Left cardiac atrium (tissue), 4 donors: ENCODE measurements around the gene USP36. TPM values are rescaled to one million over a fixed set of nuclear protein-coding genes. Genes with fewer than 3 reads are reported as not detected.
"Not testable (repeated sequence)": the region's sequence is repeated elsewhere in the genome, so short reads cannot be mapped to it uniquely, and the experiment has no call there.

Source experiments
- ATAC-seq, 2 donors: fragments of 200-7000 bp; cut with Tn5 transposase; one replicate each; pipeline ENCODE4 v1.9.1; 2020; ENCODE audit warnings: mild to moderate bottlenecking in 2 of 2, moderate library complexity in 2 of 2
- DNase-seq: peaks from one replicate; pipeline ENCODE4 v3.0.0-alpha.2; 2020
- intact Hi-C, 2 donors: fragments of 100-400 bp; cut with DNase I; formaldehyde crosslinking; loops; one replicate each; pipeline versions ENCODE4 v1.14.1 to v1.15.1; 2022 to 2023
- total RNA-seq, 2 donors: library from RNA; stranded (reverse); fragmentation: NEBNext Ultra II Directional; extraction: Animal tissue kit (Norgen Biotek cat#: 25700); gene quantifications; one replicate each; pipeline ENCODE4 v1.2.1, GENCODE V29; 2021
- donor health status: DM: no; HTN: yes; CAD: no.
- donor health status: DM: no; HTN: yes; CAD: no; lungs with severe emphysema.
- donor health status: DM: yes; HTN: yes; CAD: no.
- donor health status: Dilated cardiomyopathy.

The USP36 gene
- total RNA-seq, 2 donors from 2014 or later = 28.1 to 48.1 TPM

DNA sequence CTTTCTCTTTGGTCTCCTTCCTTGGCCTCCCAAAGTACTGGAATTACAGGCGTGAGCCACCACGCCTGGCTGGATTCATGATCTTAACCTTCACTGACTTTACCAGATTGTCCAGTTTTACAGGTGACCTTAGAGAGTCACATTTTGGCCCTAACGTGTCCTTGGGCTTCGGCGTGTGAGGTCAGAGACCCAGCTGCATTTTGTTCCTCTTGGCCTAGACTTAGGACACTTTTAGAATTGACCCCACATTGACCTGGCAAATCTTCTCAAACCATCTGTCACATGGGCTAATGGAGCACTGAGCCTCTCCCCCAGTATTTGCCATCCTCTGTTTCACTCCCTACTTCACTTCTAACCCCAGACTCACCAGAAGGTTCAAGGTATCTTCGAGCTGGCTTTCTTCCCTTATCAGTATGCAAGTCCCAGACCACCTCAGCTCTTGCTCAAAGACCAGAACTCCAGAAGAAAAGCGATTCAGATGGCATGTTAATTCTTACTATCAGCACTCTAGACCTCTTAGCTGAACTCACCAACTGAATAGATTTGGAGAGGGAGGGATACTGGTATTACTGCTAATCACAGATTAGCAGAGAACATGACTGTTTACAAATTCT is 56.8 kb downstream of the USP36 start:
- DNase-seq (no peak), ATAC-seq (no peak)
- intact Hi-C loops = no loop called here

GRCh38 chr17:78781893-78782304 is 58.7 kb downstream of the USP36 start, which contains the start of gene CYTH1:
Gene CYTH1 (minus strand): TSS chr17:78782273. CDS start chr17:78782223, 50 bp downstream.
- DNase-seq (no peak), ATAC-seq (no peak)
- intact Hi-C loops = no loop called here

- intact Hi-C loops = no loop called here
- peak; percentile 67 for DNase-seq
- ATAC-seq = peak; percentile 16 to 36
These were observed 59.3 kb downstream of the USP36 start for GRCh38 chr17:78781104-78781892.

- DNase-seq (no peak), ATAC-seq (no peak)
- intact Hi-C loops = no loop called here
These were observed 60.3 kb downstream of the USP36 start for GRCh38 chr17:78780335-78780734.

DNA sequence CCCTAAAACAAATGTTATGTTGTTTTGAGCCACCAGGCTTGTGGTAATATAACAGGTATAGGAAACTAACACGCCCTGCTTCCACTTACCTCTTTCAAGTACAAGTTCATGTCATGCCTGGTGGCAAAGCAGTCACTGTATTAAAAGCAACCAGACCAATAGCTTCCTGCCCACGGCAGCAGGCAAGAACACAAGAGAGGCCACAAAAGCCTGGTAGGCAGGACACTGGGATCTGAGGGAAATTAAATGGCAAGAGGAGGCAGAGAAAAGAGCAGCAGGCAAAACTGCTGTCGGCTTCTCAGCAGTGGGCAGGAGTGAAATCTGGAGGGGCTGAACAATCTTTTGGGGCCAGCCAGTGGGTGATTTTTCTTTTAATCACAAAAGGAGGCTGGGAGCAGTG is 60.8 kb downstream of the USP36 start:
- ATAC-seq (no peak), DNase-seq (no peak)
- intact Hi-C loops = no loop called here

DNA sequence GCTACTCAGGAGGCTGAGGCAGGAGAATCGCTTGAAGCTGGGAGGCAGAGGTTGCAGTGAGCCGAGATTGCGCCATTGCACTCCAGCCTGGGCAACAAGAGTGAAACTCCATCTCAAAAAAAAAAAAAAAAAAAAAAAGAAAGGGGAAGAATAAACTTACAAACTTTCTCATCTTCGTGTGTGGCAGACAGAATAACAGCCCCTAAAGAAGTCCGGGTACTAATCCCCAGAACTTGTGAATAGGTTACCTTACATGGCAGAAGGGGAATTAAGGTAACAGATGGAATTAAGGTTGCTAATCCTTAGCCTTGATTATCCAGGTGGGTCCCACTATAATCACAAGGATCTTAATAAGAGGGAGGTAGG is 61.3 kb downstream of the USP36 start:
- ATAC-seq, intact Hi-C loops: not testable (repeated sequence)

GRCh38 chr17:78777881-78778280 is 62.7 kb downstream of the USP36 start:
- no peak for DNase-seq
- intact Hi-C loops = no loop called here
- no peak for ATAC-seq

More for the DNA sequence above, 61.3 kb downstream of the USP36 start:
- DNase-seq = not testable (repeated sequence)

DNA sequence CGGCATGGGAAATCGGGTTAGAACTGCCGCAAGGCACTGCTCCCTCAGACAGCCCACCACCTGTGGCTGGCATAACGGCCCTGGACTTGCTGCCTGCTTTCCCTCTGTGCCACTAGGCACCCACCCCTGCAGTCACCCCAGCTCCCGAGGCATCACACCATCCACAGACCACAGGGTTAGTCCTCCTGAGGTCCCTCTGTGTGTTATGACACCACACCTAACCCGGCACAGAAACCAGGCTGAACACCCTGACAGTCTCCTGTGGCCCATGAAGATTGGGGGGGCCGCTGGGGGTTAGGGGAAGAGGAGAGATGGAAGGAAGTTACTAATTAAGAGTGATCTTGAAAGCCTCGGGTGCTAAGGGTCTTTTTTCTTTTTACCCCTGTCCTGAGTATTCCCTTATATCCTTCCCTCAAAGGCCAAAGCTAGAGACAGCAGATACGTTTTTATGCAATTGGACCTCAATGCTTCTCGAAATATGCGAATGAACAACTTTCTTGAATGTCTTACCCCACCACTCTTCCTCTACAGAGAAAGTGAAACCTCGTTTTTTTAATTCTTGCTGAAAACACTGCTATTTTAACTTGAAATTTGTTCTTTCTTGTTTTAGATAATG is 65.5 kb downstream of the USP36 start:
- DNase-seq = no peak
- ATAC-seq = peak; percentile 16 to 43
- intact Hi-C loops = no loop called here

DNA sequence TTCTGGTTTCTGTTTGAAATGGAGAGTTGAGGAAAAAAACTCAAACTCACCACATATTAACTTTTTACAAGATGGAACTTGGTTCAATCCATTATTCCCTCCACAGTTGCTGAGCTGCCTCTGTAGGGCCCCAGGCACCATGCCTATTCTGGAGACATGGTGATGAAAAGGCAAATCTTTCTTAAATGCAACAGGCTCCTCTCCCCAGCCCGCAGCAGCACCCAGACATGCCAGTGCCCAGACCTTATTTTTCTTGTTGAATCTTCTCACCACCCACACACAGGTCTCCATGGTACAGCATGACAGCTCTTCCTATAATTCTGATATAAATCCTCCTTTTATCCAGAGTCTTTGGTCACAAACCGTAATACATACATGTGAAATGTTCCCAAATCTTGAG is 66.2 kb downstream of the USP36 start:
- DNase-seq = no peak
- peak; percentile 28 to 51 for ATAC-seq
- intact Hi-C loops = no loop called here

DNA sequence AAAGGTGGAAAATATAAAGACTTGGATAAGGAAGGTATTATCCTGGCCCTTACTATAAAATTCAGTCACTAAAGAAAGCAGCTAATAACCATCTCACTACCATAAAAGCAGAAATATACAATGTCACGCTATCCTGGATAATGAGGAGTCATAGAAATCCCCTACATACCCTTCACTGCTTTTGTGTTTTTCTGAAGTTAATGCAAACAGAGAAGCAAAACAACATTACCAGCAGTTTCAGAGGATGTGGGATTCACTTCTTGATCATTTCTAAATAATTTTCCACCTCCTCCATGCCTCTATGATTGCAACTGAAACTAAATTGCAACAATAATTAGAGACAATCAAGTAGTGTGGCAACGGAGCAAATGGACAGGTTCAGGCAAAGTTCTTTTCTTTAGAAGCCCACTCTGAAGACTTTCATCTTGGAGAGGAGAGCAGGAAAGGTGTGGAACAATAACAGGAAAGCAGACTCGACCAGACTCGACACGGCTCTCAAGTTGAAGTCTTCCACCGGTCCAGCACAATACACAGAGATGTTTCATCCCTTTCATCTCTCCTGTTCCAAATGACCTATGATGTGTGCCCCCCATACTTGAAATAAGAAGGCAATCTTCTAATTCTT is 68.7 kb downstream of the USP36 start:
- ATAC-seq (no peak), DNase-seq (no peak)
- intact Hi-C loops = no loop called here

DNA sequence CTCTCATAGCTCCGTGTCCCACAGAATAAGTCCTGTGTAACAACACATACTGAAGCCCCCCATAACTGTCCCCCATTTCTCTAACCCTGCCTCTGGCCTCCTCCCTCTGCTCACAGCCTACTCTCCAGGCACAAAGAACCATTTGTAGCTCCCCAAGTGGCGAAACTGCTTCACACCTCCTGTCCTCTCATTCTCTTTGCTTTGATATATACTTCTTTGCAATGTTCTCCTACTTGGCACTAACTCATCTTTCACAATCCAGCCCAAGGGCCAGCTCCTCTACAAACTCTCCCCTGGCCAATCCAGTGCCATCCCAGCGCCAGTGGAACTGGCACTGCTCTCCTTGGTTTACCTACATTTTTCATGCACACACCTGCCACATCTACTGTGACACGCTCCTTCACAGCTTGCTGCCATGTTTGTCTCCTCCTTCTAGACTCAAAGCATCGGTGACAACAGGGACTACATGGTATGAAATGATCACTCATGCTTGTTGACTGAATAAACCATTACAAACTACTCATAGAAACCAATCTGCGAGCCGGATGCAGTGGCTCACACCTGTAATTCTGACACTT is 71.3 kb downstream of the USP36 start:
- intact Hi-C loops = no loop called here
- no peak for DNase-seq
- ATAC-seq = peak in 1 of 2 donors; percentile 50

DNA sequence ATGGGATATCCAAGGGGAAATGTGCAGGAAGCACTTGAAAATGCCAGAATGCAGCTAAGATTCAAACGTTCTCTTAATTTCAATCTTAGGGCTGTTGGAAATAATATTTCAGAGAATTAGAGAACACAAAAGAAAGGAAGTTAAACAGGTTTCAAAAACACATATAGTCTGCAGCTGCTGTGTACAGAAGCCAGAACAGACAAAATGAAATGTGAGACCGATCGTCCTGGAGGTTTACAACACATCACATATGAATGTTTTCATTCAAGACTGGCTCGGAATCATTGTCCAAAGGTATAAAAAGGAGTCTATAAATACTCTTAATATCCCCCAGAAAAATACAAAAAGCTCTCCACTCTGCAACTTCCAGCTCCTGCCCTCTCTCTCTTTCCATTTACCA is 72.8 kb downstream of the USP36 start:
- no peak for ATAC-seq
- intact Hi-C loops = no loop called here

GRCh38 chr17:78766743-78767294 is 73.8 kb downstream of the USP36 start:
- no peak for DNase-seq
- no peak for ATAC-seq
- intact Hi-C loops = no loop called here

More for the DNA sequence above, 72.8 kb downstream of the USP36 start:
- DNase-seq = no peak

DNA sequence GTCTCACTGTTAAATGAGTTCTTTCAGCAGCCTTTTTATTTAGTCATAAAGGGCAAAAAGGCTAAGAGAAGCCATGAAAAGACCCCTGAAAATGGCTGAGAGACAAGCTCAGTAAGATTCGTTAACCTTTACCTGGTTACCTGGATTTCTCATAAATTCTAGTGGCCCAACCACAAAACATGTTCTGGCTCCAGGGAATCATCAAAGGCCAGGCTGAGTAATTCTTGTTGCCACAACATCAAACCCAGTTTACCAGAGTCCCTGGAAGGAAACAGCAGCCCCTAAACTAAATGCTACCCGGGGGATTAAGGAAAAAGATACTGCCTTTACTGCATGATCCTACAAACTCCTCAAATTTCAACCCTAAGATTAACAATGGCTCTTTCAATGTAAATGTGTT is 74.4 kb downstream of the USP36 start:
- intact Hi-C loops = no loop called here
- no peak for ATAC-seq
- DNase-seq = no peak

- ATAC-seq = no peak
- no peak for DNase-seq
- intact Hi-C loops = no loop called here
These were observed 74.8 kb downstream of the USP36 start for GRCh38 chr17:78765821-78766220.

DNA sequence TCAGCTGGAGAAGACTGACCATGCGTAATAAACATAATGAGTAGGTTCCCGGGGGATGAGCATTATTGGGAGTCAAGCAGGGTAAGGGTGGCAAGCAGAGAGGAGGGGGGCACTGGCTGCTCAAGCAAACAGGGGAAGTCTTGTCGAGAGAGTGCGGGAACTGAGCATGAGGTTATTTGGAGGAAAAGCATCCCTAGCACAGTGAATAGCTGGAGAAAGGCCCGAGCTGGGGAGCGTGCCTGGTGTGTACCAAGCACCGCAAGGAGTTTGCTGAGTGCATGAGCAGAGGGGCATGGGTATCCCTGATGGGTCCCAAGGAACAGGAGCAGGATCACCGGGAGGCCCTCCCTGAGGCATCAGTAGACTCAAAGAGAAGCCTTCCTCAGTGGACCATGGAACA is 75.7 kb downstream of the USP36 start:
- ATAC-seq = no peak
- intact Hi-C loops = no loop called here

GRCh38 chr17:78763561-78763960 is 77.1 kb downstream of the USP36 start:
- intact Hi-C loops = no loop called here
- ATAC-seq (no peak), DNase-seq (no peak)

More for the DNA sequence above, 75.7 kb downstream of the USP36 start:
- no peak for DNase-seq

GRCh38 chr17:78761789-78762406 is 78.7 kb downstream of the USP36 start:
- ATAC-seq (peak in 1 of 2 donors; percentile 17), DNase-seq (no peak)
- intact Hi-C loops = no loop called here

- DNase-seq (no peak), ATAC-seq (no peak)
- intact Hi-C loops = loop anchor here in 1 of 2 donors (10.0 kb wide), 1 partner anchor 65 kb away; no protein-coding TSS in a partner anchor
These were observed 80.7 kb downstream of the USP36 start for GRCh38 chr17:78759969-78760352.
